Skeletal muscle satellite cell (primary cell): Measurements from ENCODE around the gene BICD1.

ENCODE experiments used
- H3K27me3 ChIP-seq: 2 replicates; pipeline ENCODE4 v1.7.0; 2013; ENCODE audit warnings: low read length; ENCODE audit not compliant: control insufficient read depth, insufficient read depth
- H3K36me3 ChIP-seq: 2 replicates; pipeline ENCODE4 v1.7.0; 2013; ENCODE audit warnings: mild to moderate bottlenecking, control low read depth, low read length; ENCODE audit not compliant: insufficient read depth
- H3K4me1 ChIP-seq: 2 replicates; pipeline ENCODE4 v1.7.0; 2013; ENCODE audit warnings: low read length; ENCODE audit not compliant: control insufficient read depth, insufficient read depth
- H3K4me2 ChIP-seq: 2 replicates; pipeline ENCODE4 v1.7.0; 2013; ENCODE audit warnings: mild to moderate bottlenecking, low read length
- H3K4me3 ChIP-seq: 2 replicates; pipeline ENCODE4 v1.7.0; 2013; ENCODE audit warnings: low read length
- H3K9ac ChIP-seq: 2 replicates; pipeline ENCODE4 v1.7.0; 2013; ENCODE audit warnings: mild to moderate bottlenecking, low read depth, low read length, moderate library complexity
- H3K9me3 ChIP-seq: replicated peaks from 2 replicates; pipeline ENCODE4 v1.7.0; 2013; ENCODE audit warnings: mild to moderate bottlenecking, control low read depth, low read length

The BICD1 gene

GRCh38 chr12:32399370-32400113, 292.9 kb downstream of the BICD1 start, which contains the start of gene FGD4:
Gene FGD4 (plus strand): TSS chr12:32399558.
- peaks cover 13% of the 10 kb centered on the region for H3K4me1 ChIP-seq
- no peaks in the 10 kb centered on the region for H3K9me3 ChIP-seq
- H3K4me3 ChIP-seq: peak within 1 kb of the TSS; percentile 99
- peak within 1 kb of the TSS; percentile 94 for H3K4me2 ChIP-seq
- no peaks in the 10 kb centered on the region for H3K27me3 ChIP-seq
- no peaks in the 10 kb centered on the region for H3K36me3 ChIP-seq
- peak within 1 kb of the TSS; percentile 78 for H3K9ac ChIP-seq

GRCh38 chr12:32400114-32400672, 293.5 kb downstream of the BICD1 start:
- Histone ChIP-seq H3K4me1 (peaks cover 13% of the 10 kb centered on the region), H3K4me2 (peak overlapping the region; percentile 94), H3K27me3 (no peaks in the 10 kb centered on the region), H3K9ac (peak overlapping the region; percentile 78), H3K9me3 (no peaks in the 10 kb centered on the region), H3K4me3 (peak overlapping the region; percentile 99), H3K36me3 (no peaks in the 10 kb centered on the region)

- H3K9ac ChIP-seq: no peak overlapping the region
Measured at GRCh38 chr12:32400866-32401265, 294.2 kb downstream of the BICD1 start.

GRCh38 chr12:32402170-32402569, 295.5 kb downstream of the BICD1 start:
- Histone ChIP-seq H3K36me3 (no peaks in the 10 kb centered on the region), H3K9me3 (no peaks in the 10 kb centered on the region), H3K9ac (no peak overlapping the region), H3K4me2 (peak overlapping the region; percentile 19), H3K4me3 (no peak overlapping the region), H3K27me3 (no peaks in the 10 kb centered on the region), H3K4me1 (peaks cover 13% of the 10 kb centered on the region)

More at GRCh38 chr12:32400866-32401265, 294.2 kb downstream of the BICD1 start:
- Histone ChIP-seq H3K27me3 (no peaks in the 10 kb centered on the region), H3K4me3 (peak overlapping the region; percentile 99), H3K9me3 (no peaks in the 10 kb centered on the region), H3K36me3 (no peaks in the 10 kb centered on the region), H3K4me2 (peak overlapping the region; percentile 94), H3K4me1 (peaks cover 13% of the 10 kb centered on the region)

GRCh38 chr12:32402946-32403345, 296.3 kb downstream of the BICD1 start:
- Histone ChIP-seq H3K9ac (no peak overlapping the region), H3K36me3 (no peaks in the 10 kb centered on the region), H3K9me3 (no peaks in the 10 kb centered on the region), H3K4me1 (peaks cover 13% of the 10 kb centered on the region), H3K4me3 (no peak overlapping the region), H3K4me2 (peak overlapping the region; percentile 19), H3K27me3 (no peaks in the 10 kb centered on the region)

- Histone ChIP-seq H3K9ac (no peak overlapping the region), H3K4me2 (no peak overlapping the region), H3K4me3 (no peak overlapping the region), H3K27me3 (no peaks in the 10 kb centered on the region), H3K36me3 (no peaks in the 10 kb centered on the region), H3K4me1 (peaks cover 5% of the 10 kb centered on the region), H3K9me3 (no peaks in the 10 kb centered on the region)
Measured at GRCh38 chr12:32407795-32408194, 301.1 kb downstream of the BICD1 start.

- Histone ChIP-seq H3K4me3 (no peak overlapping the region), H3K9ac (no peak overlapping the region), H3K27me3 (no peaks in the 10 kb centered on the region), H3K4me1 (no peaks in the 10 kb centered on the region), H3K9me3 (no peaks in the 10 kb centered on the region), H3K36me3 (no peaks in the 10 kb centered on the region), H3K4me2 (no peak overlapping the region)
Measured at GRCh38 chr12:32413412-32413811, 306.8 kb downstream of the BICD1 start.

GRCh38 chr12:32418221-32418620, 311.6 kb downstream of the BICD1 start:
- H3K9me3 ChIP-seq: no peaks in the 10 kb centered on the region
- no peak overlapping the region for H3K9ac ChIP-seq
- H3K36me3 ChIP-seq: no peaks in the 10 kb centered on the region
- H3K4me3 ChIP-seq: no peak overlapping the region
- H3K4me1 ChIP-seq: peaks cover 19% of the 10 kb centered on the region
- H3K27me3 ChIP-seq: no peaks in the 10 kb centered on the region
- H3K4me2 ChIP-seq: no peak overlapping the region

GRCh38 chr12:32418903-32419519, 312.4 kb downstream of the BICD1 start:
- no peak overlapping the region for H3K4me3 ChIP-seq
- no peak overlapping the region for H3K9ac ChIP-seq
- peaks cover 19% of the 10 kb centered on the region for H3K4me1 ChIP-seq
- no peaks in the 10 kb centered on the region for H3K27me3 ChIP-seq
- no peaks in the 10 kb centered on the region for H3K36me3 ChIP-seq
- H3K9me3 ChIP-seq: no peaks in the 10 kb centered on the region
- H3K4me2 ChIP-seq: no peak overlapping the region

GRCh38 chr12:32419520-32419960, 312.9 kb downstream of the BICD1 start:
- H3K9me3 ChIP-seq: no peaks in the 10 kb centered on the region
- H3K27me3 ChIP-seq: no peaks in the 10 kb centered on the region

GRCh38 chr12:32420356-32420755, 313.7 kb downstream of the BICD1 start:
- Histone ChIP-seq H3K9ac (no peak overlapping the region), H3K4me2 (no peak overlapping the region), H3K4me3 (no peak overlapping the region), H3K4me1 (peaks cover 19% of the 10 kb centered on the region), H3K9me3 (no peaks in the 10 kb centered on the region), H3K27me3 (no peaks in the 10 kb centered on the region), H3K36me3 (no peaks in the 10 kb centered on the region)

More at GRCh38 chr12:32419520-32419960, 312.9 kb downstream of the BICD1 start:
- no peaks in the 10 kb centered on the region for H3K36me3 ChIP-seq
- H3K4me1 ChIP-seq: peaks cover 19% of the 10 kb centered on the region
- H3K9ac ChIP-seq: no peak overlapping the region
- H3K4me3 ChIP-seq: no peak overlapping the region
- peak overlapping the region; percentile 4 for H3K4me2 ChIP-seq
